HG03575 (cell line): Measurements from ENCODE around the gene FXYD5.

Experiments
- ATAC-seq: cut with Tn5 transposase; IDR thresholded peaks from one replicate; pipeline ENCODE4 v1.9.1; 2021; ENCODE audit not compliant: unreplicated experiment, insufficient number of reproducible peaks, low FRiP score; ENCODE audit errors: extremely low read depth

Gene FXYD5

DNA sequence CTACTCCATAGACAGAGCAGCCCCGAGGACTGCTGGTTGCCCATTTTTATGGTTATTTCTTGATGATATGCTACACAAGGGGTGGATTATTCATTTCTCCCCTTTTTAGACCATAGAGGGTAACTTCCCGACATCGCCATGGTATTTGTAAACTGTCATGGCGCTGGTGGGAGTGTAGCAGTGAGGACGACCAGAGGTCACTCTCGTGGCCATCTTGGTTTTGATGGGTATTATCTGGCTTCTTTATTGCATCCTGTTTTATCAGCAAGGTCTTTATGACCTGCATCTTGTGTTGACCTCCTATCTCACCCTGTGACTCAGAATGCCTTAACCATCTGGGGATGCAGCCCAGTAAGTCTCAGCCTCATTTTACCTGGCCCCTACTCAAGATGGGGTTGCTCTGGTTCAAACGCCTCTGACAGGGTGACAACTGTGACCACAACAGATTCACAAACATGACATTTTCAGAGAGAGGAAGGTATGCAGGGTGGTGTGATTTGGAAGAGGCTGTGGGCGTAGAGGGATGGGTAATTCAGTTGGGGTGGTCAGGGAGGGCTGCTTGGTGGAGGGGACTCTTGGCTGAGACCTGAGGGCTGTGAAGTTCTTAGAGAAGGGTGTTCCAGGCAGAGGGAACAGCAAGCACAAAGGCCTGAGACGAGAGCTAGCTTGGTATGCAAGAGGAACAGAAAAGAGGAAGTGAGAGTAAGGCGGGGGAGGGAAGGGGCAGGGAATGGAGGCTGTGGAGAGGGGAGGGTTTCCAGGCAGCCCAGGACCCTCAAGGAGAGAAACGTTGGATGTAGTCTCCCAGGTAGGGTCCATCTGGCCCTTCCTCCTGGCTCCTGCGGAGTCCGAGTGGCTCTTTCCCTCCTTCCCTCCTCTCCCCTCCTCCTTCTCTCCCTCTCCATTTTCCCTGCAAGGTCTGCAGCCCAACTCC lies 50.5 kb downstream of the FXYD5 start:
- ATAC-seq = no peak

DNA sequence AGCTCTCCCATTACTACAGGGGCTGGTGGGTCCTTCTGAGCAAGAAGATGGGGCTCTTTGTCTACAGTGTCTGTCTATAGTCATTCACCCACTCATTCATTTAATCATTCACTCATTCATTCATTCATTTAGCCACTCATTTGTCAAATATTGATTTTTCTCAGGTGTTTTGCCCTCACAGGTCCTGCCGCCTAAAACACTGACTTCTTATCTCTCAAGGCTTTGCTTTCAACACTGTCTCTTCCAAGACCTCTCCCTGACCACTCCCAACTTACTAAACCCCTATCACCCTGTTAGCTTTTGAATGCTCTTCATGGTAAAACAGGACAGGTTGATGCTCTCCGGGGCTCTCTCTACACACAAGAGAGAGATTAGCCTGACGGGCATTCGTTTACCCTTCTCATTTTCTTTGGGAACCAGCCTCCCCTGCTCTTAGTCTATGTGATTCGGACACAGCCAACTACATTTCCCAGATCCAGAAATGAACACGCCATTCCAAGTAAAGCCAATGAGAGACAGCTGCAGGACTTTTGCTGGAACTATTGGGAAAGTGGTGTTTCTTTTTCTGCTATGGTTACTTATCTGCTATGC lies 51.3 kb downstream of the FXYD5 start:
- no peak for ATAC-seq

DNA sequence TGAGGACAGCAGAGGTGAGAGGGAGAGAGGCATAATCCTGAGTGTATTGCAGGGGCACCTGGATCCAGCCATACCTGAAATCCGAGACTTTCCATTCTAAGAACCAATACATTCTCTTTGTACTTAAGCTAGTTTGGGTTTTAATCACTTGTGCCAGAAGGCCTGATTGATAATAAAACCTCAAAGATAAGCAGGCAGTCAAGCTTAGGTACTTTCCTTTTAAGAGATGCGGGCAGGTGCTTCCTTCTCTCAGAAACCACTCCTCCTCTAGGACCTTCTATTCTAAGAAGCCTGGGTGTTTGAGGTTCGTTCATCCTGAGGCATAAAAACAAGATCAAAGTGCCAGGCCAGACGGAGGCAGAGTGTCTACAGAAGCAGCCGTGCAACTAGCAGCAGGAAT lies 51.8 kb downstream of the FXYD5 start:
- ATAC-seq = no peak

DNA sequence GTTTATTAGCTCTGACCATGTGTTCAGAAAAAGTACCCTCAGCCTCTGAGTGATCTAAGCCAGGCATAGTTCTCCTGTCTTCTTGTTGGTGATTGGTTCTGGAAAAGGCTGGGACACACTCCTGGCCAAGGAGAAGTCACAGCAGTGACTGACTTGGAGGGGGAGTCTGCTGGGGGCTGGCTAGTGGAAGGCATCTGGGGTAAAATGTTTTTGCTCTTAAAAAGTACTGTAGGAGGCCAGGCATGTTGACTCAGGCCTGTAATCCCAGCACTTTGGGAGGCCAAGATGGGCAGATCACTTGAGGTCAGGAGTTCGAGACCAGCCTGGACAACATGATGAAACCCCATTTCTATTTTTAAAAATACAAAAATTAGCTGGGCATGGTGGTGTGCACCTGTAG lies 52.3 kb downstream of the FXYD5 start:
- no peak for ATAC-seq

DNA sequence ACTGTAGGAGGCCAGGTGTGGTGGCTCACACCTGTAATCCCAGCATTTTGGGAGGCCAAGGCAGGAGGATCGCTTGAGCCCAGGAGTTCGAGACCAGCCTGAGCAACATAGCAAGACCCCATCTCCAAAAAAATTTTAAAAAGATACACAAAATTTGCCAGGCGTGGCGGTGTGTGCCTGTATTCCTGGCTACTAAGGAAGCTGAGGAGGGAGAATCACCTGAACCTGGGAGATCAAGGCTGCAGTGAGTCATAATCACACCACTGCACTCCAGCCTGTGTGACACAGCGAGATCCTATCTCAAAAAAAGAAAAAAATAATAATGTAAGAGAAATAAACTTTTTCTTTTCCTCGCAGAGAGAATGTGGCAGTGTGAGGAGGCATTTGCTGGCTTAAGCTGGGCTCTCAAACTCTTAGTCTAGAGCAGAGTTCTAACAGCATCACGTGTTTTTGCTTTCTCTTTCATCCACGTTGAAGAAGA lies 52.9 kb downstream of the FXYD5 start:
- no peak for ATAC-seq

DNA sequence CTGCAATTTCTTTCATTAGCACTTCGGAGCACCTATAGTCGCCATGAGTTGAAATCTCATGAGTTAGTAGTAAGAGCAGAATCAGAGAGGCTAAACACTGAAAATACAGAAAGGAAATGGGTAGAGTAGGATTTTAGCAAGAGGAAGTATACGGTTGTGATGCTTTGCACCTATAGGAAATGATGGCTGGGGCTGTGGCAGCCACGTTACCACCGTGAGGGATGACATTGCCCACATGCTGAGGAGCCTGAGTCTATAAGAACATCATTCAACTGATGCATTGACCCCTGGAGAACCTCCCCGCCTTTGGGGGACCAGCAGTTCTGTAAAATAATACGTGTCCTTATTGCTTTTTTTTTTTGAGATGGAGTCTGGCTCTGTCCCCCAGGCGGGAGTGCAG lies 53.6 kb downstream of the FXYD5 start:
- ATAC-seq = no peak

DNA sequence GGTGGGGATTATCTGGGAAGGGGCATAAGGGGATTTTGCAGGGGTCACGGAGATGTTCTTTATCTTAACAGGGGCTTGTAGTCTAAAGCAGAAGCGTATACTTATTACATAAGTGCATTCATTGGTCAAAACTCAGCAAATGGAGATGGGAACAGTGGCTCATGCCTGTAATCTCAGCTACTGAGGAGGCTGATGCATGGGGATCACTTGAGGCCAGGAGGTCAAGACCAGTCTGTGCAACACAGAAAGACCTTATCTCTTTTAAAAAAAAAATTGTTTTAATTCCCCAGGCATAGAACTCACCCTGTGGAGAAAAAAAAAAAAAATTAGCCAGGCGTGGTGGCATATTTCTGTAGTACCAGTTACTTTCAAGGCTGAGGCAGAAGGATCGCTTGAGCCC lies 55.1 kb downstream of the FXYD5 start:
- no peak for ATAC-seq

DNA sequence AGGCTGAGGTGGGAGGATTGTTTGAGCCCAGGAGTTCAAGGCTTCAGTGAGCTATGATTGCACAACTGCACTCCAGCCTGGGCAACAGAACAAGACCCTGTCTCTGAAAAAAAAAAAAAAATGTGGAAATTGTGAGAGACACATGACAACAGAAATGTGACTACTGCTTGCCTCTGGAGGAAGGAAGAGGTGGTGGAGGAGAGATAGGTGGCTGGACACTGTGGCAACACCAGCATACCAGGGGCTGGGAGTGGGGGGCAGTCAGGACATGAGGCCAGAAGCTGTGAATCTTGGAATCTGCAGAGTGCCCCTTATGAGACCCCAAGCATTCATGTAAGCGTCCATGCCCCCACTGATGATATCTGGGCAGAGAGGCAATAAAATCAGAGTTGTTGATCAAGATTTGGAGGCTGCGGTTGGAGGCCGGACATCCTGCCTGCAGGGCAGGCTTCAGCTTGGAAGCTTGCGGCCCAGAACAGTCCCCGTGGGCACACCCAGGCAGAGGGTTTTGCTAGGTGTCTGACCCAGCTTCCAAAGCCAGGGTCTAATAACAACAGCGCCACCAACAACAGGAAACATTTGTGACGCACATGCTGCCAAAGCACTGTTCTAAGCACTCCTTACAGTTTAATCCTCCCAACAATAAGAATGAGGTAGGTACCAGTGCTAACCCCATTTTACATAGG lies 57.2 kb downstream of the FXYD5 start:
- no peak for ATAC-seq

DNA sequence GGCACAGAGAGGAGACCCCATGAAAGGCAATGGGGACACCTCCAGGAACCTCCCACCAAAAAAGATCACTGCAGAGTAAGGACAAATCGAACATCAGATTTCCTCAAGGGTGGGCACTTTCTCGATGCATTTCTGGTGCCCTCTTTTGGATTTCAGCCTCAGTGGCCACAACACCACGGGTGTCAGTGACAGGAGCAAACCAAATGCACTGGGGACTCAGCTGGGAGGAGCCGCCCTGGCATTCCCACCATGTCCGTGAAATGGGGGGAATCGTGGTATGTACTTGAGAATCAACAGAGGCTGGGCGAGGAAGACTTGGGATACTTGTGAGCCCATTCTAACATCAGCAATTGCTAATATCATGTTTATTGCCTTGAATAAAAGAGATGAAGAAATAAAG lies 57.7 kb downstream of the FXYD5 start:
- ATAC-seq = no peak

DNA sequence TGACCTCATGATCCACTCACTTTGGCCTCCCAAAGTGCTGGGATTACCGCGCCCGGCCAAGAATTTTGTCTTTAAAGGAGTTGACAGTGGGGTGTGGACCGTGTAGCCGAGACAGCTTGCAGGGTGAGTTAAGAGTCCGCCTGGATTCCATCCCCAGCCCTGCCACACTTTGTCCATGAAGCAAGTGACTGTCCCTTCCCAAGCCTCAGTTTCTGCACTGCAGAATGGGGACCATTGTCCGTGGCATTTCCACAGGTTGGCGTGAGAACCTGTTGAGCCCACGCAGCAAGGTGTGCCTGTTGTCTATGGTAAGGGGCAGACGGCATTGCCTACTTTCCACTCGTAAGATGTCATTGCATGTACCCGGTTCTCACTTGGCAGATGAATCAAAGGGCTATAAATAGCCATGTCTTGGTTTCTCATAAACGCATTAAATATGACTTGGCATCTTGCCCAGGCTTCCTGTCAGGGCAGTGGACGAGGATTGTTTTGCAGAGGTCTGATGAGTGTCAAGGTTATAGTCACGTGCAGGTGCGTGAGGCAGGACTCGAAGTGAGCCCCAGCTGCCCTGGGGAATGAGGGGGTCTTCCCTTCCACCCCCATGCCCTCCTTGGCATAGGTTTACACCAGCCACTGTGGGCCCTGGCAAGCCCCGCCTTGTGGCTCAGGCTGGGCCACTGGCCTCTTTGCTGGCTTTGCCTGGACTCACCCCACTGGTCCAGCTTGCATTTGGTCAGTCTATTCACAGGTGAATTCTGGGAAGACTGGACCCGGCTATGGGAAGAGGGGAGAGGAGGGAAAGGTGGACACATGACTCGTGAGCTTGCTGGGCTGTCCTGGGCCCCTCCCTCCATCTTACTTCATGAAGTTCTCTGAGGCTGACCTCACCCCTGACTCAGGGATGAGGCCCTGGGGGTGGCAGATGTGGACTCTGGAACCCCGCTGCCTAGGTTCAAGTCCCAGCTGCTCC lies 59.4 kb downstream of the FXYD5 start:
- ATAC-seq = peak; percentile 48

DNA sequence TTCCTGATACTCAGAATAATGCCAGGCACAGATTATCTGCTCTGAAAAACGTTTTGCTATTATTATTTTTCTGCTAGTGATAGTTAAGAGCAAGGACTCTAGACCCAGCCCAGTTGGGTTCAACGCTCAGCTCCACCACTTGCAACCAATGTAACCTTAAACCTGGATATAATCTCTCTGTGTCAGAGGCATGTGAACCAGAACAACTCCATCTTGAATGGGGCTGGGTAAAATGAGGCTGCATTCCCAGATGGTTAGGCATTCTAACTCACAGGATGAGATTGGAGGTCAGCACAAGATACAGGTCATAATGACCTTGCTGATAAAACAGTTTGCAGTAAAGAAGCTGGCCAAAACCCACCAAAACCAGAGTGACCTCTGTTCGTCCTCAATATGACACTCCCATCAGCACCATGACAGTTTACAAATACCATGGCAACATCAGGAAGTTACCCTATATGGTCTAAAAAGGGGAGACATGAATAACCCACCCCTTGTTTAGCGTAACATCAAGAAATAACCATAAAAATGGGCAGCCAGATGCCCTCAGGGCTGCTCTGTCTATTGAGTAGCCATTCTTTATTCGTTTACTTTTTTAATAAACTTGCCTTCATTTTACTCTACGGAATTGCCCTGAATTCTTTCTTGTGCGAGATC lies 60.4 kb downstream of the FXYD5 start:
- no peak for ATAC-seq

DNA sequence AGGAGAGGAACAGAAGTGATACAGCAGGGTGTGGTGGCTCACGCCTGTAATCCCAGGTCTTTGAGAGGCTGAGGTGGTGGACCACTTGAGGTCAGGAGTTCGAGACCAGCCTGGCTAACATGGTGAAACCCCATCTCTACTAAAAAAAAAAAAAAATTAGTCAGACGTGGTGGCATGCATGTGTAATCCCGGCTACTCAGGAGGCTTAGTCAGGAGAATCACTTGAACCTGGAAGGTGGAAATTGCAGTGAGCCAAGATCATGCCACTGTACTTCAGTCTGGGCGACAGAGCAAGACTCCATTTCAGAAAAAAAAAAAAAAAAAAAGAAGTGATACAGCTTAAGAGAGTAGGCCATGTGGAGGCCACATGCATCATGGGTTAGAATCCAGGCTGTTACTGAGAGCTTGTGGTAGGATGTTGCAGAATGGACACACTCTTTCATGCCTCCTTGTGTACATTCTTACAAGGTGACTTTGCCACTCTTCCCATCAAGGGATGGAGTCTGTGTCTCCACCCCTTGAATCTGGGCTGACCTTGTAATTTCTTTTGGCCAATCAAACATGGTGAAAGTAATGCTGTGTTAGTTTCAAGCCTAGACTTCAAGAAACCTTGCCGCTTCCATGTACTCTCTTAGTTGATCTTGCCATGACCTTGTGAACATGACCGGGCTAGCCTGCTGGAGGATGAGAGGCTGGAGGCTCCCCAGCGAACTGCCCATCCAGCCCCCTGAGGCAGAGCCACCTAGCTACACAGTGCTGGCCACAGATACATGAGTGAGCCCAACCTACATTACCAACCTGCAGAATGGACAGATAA lies 61.7 kb downstream of the FXYD5 start:
- no peak for ATAC-seq

DNA sequence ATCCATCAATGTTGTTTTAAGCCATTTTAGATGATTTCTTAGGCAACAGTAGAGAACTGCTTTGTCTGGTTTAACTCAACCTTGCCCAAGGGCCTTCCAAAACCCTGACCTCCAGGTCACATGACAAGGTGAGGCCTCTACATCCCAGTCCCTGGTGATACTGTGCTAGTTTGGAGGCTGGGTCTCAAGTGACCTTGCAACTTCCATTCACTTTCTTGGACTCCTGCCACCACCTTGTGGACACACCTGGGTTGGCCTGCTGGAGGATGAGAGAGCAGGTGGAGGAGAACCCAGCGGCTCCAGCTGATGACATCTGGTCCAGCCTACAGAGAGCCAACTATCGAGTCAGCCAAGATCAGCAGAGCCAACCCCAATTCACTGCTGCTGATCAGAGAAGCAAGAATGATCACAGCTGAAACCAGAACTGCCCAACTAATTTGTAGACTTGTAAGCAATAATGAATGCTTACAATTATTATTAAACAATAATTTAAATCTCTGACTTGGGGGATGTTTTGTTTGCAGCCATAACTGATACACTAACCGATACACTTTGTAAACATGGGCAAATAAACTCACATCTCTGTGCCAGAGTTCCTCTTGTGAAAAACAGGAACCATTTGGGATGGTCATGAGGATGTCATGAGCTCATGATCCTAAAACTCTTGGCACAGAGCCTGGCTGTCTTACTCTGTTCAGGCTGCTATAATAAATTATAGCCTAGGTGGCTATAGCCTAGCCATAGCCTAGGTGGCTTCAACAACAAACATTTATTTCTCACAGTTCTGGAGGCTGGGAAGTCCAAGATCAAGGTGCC lies 62.5 kb downstream of the FXYD5 start:
- ATAC-seq = no peak

DNA sequence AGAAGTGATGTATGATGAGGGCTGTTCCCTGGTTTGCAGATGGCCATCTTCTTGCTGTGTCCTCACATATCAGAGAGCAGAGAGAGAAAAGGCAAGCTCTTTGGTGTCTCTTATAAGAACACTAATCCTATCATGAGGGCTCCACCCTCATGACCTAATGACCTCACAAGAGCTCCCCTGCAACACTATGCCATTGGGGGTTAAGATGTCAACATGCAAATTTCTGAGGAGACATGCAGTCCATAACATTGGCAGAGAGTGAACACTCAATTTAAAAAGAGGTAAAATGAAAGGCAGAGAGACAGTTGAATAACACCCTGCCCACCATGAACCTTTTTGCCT lies 63.1 kb downstream of the FXYD5 start:
- ATAC-seq = no peak

DNA sequence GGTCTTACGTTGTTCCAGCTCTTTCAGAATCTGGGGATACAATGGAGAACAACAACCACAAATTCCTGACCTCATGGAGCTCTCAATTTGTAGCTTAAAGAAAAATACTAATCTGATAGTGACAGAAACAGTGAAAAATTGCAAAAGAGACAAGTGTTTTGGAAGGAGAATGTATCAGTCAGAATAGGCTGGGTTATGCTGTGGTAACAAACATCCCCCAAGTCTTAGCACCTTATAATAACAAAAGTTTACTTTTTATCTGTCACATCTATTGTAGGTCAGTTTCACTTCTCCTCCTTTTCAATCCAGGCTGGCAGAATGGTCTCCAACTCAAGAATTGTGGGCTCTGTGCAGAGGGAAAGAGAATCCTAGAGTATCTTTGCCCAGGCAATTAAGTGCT lies 64.5 kb downstream of the FXYD5 start:
- no peak for ATAC-seq
